H9 (cell line): ENCODE measurements around the gene USP6. TPM values are rescaled to one million over a fixed set of nuclear protein-coding genes. Genes with fewer than 3 reads are reported as not detected.
"Not testable (repeated sequence)": the region's sequence is repeated elsewhere in the genome, so short reads cannot be mapped to it uniquely, and the experiment has no call there.

Source experiments
- DNase-seq: peaks from one replicate; pipeline ENCODE4 v3.0.0-alpha.2; 2017
- H2AFZ ChIP-seq: one replicate; pipeline ENCODE4 v1.6.1; 2013; ENCODE audit warnings: mild to moderate bottlenecking, low read length, control low read depth, moderate library complexity
- H2AK5ac ChIP-seq: 2 replicates; pipeline ENCODE4 v1.6.1; 2013; ENCODE audit warnings: low read length, control low read depth, mixed read lengths; ENCODE audit not compliant: insufficient read length
- H2BK120ac ChIP-seq: one replicate; pipeline ENCODE4 v1.6.1; 2013; ENCODE audit warnings: low read depth, mild to moderate bottlenecking, low read length, control low read depth, inconsistent platforms; ENCODE audit not compliant: poor library complexity, severe bottlenecking
- H2BK12ac ChIP-seq: 2 replicates; pipeline ENCODE4 v1.6.1; 2013; ENCODE audit warnings: low read length, control low read depth, mixed read lengths, low read depth; ENCODE audit not compliant: insufficient read length
- H2BK15ac ChIP-seq: 2 replicates; pipeline ENCODE4 v1.6.1; 2013; ENCODE audit warnings: low read depth, low read length, control low read depth
- H2BK20ac ChIP-seq: one replicate; pipeline ENCODE4 v1.6.1; 2013; ENCODE audit warnings: low read depth, mild to moderate bottlenecking, low read length, control low read depth, inconsistent platforms; ENCODE audit not compliant: poor library complexity, severe bottlenecking
- H2BK5ac ChIP-seq: 2 replicates; pipeline ENCODE4 v1.6.1; 2013; ENCODE audit warnings: low read length, control low read depth, mixed read lengths; ENCODE audit not compliant: insufficient read length
- H3K14ac ChIP-seq: 2 replicates; pipeline ENCODE4 v1.6.1; 2013; ENCODE audit warnings: low read length, control low read depth; ENCODE audit not compliant: insufficient read depth
- H3K18ac ChIP-seq: 2 replicates; pipeline ENCODE4 v1.6.1; 2013; ENCODE audit warnings: low read depth, mild to moderate bottlenecking, mixed read lengths, low read length, control low read depth; ENCODE audit not compliant: insufficient read length
- H3K23ac ChIP-seq: 2 replicates; pipeline ENCODE4 v1.6.1; 2013; ENCODE audit warnings: low read length, control low read depth, mixed read lengths, low read depth; ENCODE audit not compliant: insufficient read length
- H3K23me2 ChIP-seq: 2 replicates; pipeline ENCODE4 v1.6.1; 2013; ENCODE audit warnings: low read depth, mild to moderate bottlenecking, mixed read lengths, low read length, control low read depth; ENCODE audit not compliant: insufficient read length, poor library complexity, severe bottlenecking
- H3K27ac ChIP-seq: 2 replicates; pipeline ENCODE4 v1.5.1; 2013; ENCODE audit warnings: low read length, control low read depth, mixed read lengths, low read depth; ENCODE audit not compliant: insufficient read length
- H3K27me3 ChIP-seq: 2 replicates; pipeline ENCODE4 v1.6.1; 2013; ENCODE audit warnings: low read length, control low read depth, inconsistent platforms; ENCODE audit not compliant: insufficient read depth
- H3K4ac ChIP-seq: 2 replicates; pipeline ENCODE4 v1.6.1; 2013; ENCODE audit warnings: low read depth, mild to moderate bottlenecking, control low read depth, inconsistent platforms, low read length, moderate library complexity
- H3K4me1 ChIP-seq: 2 replicates; pipeline ENCODE4 v1.6.1; 2013; ENCODE audit warnings: low read length, control low read depth, inconsistent platforms; ENCODE audit not compliant: insufficient read depth
- H3K4me2 ChIP-seq: 2 replicates; pipeline ENCODE4 v1.6.1; 2013; ENCODE audit warnings: low read length, control low read depth, mixed read lengths; ENCODE audit not compliant: insufficient read length, insufficient read depth
- H3K56ac ChIP-seq: 2 replicates; pipeline ENCODE4 v1.6.1; 2013; ENCODE audit warnings: low read depth, mild to moderate bottlenecking, mixed read lengths, low read length, control low read depth; ENCODE audit not compliant: insufficient read length
- H3K79me1 ChIP-seq: 2 replicates; pipeline ENCODE4 v1.6.1; 2013; ENCODE audit warnings: low read depth, mild to moderate bottlenecking, moderate library complexity, low read length, control low read depth, inconsistent platforms; ENCODE audit not compliant: insufficient read depth, poor library complexity, severe bottlenecking
- H3K79me2 ChIP-seq: 2 replicates; pipeline ENCODE4 v1.6.1; 2013; ENCODE audit warnings: low read length, control low read depth, inconsistent platforms; ENCODE audit not compliant: insufficient read depth
- H3K9ac ChIP-seq: 2 replicates; pipeline ENCODE4 v1.6.1; 2013; ENCODE audit warnings: low read length, control low read depth, mixed read lengths; ENCODE audit not compliant: insufficient read length; ENCODE audit errors: extremely low read depth
- H3K9me3 ChIP-seq: one replicate; pipeline ENCODE4 v1.6.1; 2013; ENCODE audit warnings: low read depth, low read length, inconsistent platforms; ENCODE audit not compliant: control insufficient read depth
- H3T11ph ChIP-seq: one replicate; pipeline ENCODE4 v1.6.1; 2013; ENCODE audit warnings: mild to moderate bottlenecking, low read length, control low read depth, inconsistent platforms
- H4K20me1 ChIP-seq: one replicate; pipeline ENCODE4 v1.6.1; 2013; ENCODE audit not compliant: control insufficient read depth, insufficient read length, insufficient read depth
- H4K5ac ChIP-seq: 2 replicates; pipeline ENCODE4 v1.6.1; 2013; ENCODE audit warnings: low read depth, mild to moderate bottlenecking, mixed read lengths, low read length, control low read depth; ENCODE audit not compliant: insufficient read length
- H4K8ac ChIP-seq: replicated peaks from 2 replicates; pipeline ENCODE4 v1.6.1; 2013; ENCODE audit warnings: low read length, control low read depth, mixed read lengths, low read depth; ENCODE audit not compliant: insufficient read length
- H4K91ac ChIP-seq: 2 replicates; pipeline ENCODE4 v1.6.1; 2013; ENCODE audit warnings: low read depth, mild to moderate bottlenecking, moderate library complexity, mixed read lengths, low read length, control low read depth; ENCODE audit not compliant: insufficient read length
- H3K27ac Mint-ChIP-seq, 3 experiments: 2 replicates in 2 of 3; 3 replicates in 1 of 3; pipeline ENCODE4 v1.8.0; 2020 to 2021; ENCODE audit warnings: mixed read lengths in 3 of 3, mild to moderate bottlenecking in 1 of 3, moderate library complexity in 1 of 3
- H3K27me3 Mint-ChIP-seq: 2 replicates; pipeline ENCODE4 v1.8.0; 2021; ENCODE audit warnings: low read depth, mild to moderate bottlenecking, moderate library complexity, mixed read lengths
- H3K36me3 Mint-ChIP-seq, 3 experiments: 2 replicates in 2 of 3; 3 replicates in 1 of 3; pipeline ENCODE4 v1.8.0; 2020 to 2021; ENCODE audit warnings: low read depth in 3 of 3, mixed read lengths in 3 of 3; ENCODE audit not compliant: insufficient read depth in 1 of 3
- H3K4me1 Mint-ChIP-seq, 2 experiments: 2 replicates each; pipeline ENCODE4 v1.8.0; 2020; ENCODE audit warnings: mixed read lengths in 2 of 2
- H3K4me3 Mint-ChIP-seq, 2 experiments: 2 replicates in 1 of 2; 3 replicates in 1 of 2; pipeline ENCODE4 v1.8.0; 2020 to 2021; ENCODE audit warnings: mild to moderate bottlenecking in 2 of 2, mixed read lengths in 2 of 2, moderate library complexity in 1 of 2
- H3K9me3 Mint-ChIP-seq, 2 experiments: 2 replicates in 1 of 2; 3 replicates in 1 of 2; pipeline ENCODE4 v1.8.0; 2020; ENCODE audit warnings: mild to moderate bottlenecking in 2 of 2, mixed read lengths in 2 of 2, moderate library complexity in 1 of 2
- WGBS: extraction: QIAGEN DNeasy Blood & Tissue Kit; methylation state at CpG from one replicate; pipeline ENCODE4 v1.1.7; 2013; ENCODE audit warnings: missing lambda C conversion rate, low lambda C conversion rate, mixed read lengths; ENCODE audit not compliant: insufficient read length; ENCODE audit errors: extremely low coverage; 5-methylcytosine and 5-hydroxymethylcytosine counted together
- total RNA-seq: library from RNA; stranded (reverse); gene quantifications from 2 replicates; pipeline ENCODE4 v1.2.1, GENCODE V29; 2021

The USP6 gene
- total RNA-seq, 1 experiment from 2014 or later: 0.17 TPM

DNA sequence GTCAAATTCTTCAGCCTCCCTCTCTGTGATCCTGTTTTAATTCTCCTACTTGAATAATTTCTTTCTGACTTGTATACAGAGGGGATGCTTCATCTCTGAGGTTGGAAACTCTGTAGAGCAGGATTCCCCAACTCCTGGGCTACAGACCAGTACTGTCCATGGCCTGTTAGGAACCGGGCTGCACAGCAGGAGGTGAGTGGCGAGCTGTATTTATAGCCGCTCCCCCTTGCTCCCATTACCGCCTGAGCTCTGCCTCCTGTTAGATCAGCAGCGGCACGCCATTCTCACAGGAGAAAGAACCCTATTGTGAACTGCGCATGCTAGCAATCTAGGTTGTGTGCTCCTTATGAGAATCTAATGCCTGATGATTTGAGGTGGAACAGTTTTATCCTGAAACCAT is 59.2 kb downstream of the USP6 start:
- H3K14ac ChIP-seq, H3K79me2 ChIP-seq, H4K5ac ChIP-seq, H3K18ac ChIP-seq, H4K20me1 ChIP-seq, H3K4me1 Mint-ChIP-seq, H4K8ac ChIP-seq, H3K27me3 Mint-ChIP-seq, H3K23ac ChIP-seq, H3T11ph ChIP-seq, H3K79me1 ChIP-seq, H2BK5ac ChIP-seq, DNase-seq, H3K56ac ChIP-seq, H3K4me2 ChIP-seq, H2AFZ ChIP-seq, H3K27me3 ChIP-seq, H2BK20ac ChIP-seq, H3K9ac ChIP-seq, H2BK15ac ChIP-seq, H3K4me3 Mint-ChIP-seq, H3K4me1 ChIP-seq, H3K27ac ChIP-seq, H3K27ac Mint-ChIP-seq, H3K4ac ChIP-seq, H2BK12ac ChIP-seq, H4K91ac ChIP-seq, H3K23me2 ChIP-seq, H2AK5ac ChIP-seq, H2BK120ac ChIP-seq: not testable (repeated sequence)
- H3K36me3 Mint-ChIP-seq: peaks cover 41 to 46% (median 46%) of the 10 kb centered on the region in 3 experiments
- no CpG with 5 or more reads among the region's 7 CpGs for WGBS
- peaks cover 12% of the 10 kb centered on the region for H3K9me3 ChIP-seq
- H3K9me3 Mint-ChIP-seq: peaks cover 45 to 54% of the 10 kb centered on the region in 2 experiments
